Endothelial cell of umbilical vein (primary cell): ENCODE data around the gene MYH15. TPM values are rescaled to one million over a fixed set of nuclear protein-coding genes. Genes with fewer than 3 reads are reported as not detected.

Experiments used
- BruUV-seq: library from RNA; stranded (reverse); fragments of 400-500 nt; replicated peaks from 2 replicates; lab custom pipeline; 2021; lab: Mats Ljungman, UMichigan
- CTCF ChIA-PET: fragments of 300-600, 350-600 bp; sonication (Branson Sonifier 250); formaldehyde crosslinking; loops from one replicate; lab custom pipeline; 2021; ENCODE audit warnings: antibody characterized with exemption, inconsistent platforms; lab: Charles Lee
- POLR2A ChIA-PET: fragments of 300-600, 350-600 bp; sonication (Branson Sonifier 250); formaldehyde crosslinking; loops from one replicate; lab custom pipeline; 2021; ENCODE audit warnings: antibody characterized with exemption, inconsistent platforms; lab: Charles Lee
- DNase-seq: peaks from one replicate; pipeline ENCODE4 v3.0.0-alpha.2; 2011; ENCODE audit warnings: low read depth, low spot score
- FAIRE-seq: peaks from 2 replicates; lab custom pipeline; 2011; peaks lifted over from hg19 to GRCh38; lab: Jason Lieb, UNC
- H2AFZ ChIP-seq: 2 replicates; pipeline ENCODE4 v1.6.0; 2012; ENCODE audit warnings: low read depth, low read length, control low read depth, inconsistent platforms
- H3K27ac ChIP-seq: 2 replicates; pipeline ENCODE4 v1.5.1; 2011; ENCODE audit warnings: low read depth, mild to moderate bottlenecking, control low read depth, low read length, moderate library complexity; ENCODE audit not compliant: insufficient read depth
- H3K27me3 ChIP-seq, 2 experiments: 2 replicates each; pipeline versions ENCODE4 v1.6.0 to v1.6.1; 2011; ENCODE audit warnings: low read length in 2 of 2, mixed read lengths in 1 of 2; ENCODE audit not compliant: control insufficient read depth in 2 of 2, insufficient read depth in 2 of 2
- H3K36me3 ChIP-seq, 2 experiments: 2 replicates in 1 of 2; 3 replicates in 1 of 2; pipeline ENCODE4 v1.5.1; 2011; ENCODE audit warnings: low read length in 2 of 2, mild to moderate bottlenecking in 1 of 2, moderate library complexity in 1 of 2; ENCODE audit not compliant: control insufficient read depth in 2 of 2, insufficient read depth in 2 of 2; ENCODE audit errors: extremely low read depth in 1 of 2
- H3K4me1 ChIP-seq: 3 replicates; pipeline ENCODE4 v1.5.1; 2011; ENCODE audit warnings: mild to moderate bottlenecking, low read length; ENCODE audit not compliant: control insufficient read depth, insufficient read depth; ENCODE audit errors: extremely low read depth
- H3K4me2 ChIP-seq: 2 replicates; pipeline ENCODE4 v1.6.1; 2011; ENCODE audit warnings: low read length, control low read depth, mixed read lengths; ENCODE audit not compliant: insufficient read depth
- H3K4me3 ChIP-seq, 3 experiments: fragments of 200-600 bp in 1 of 3; sonication (generic), shearing (Covaris generic) in 1 of 3; replicated peaks in 1 of 3; 2 replicates each; pipeline ENCODE4 v1.5.1; 2011 to 2016; ENCODE audit warnings: control low read depth in 3 of 3, low read length in 3 of 3, mild to moderate bottlenecking in 2 of 3, inconsistent platforms in 1 of 3, low read depth in 1 of 3, moderate library complexity in 1 of 3; ENCODE audit not compliant: insufficient read depth in 1 of 3
- H3K79me2 ChIP-seq: 2 replicates; pipeline ENCODE4 v1.6.0; 2012; ENCODE audit warnings: low read length, inconsistent platforms; ENCODE audit not compliant: control insufficient read depth, insufficient read depth
- H3K9ac ChIP-seq: replicated peaks from 2 replicates; pipeline ENCODE3; 2011; ENCODE audit warnings: low read length, control low read depth; ENCODE audit not compliant: insufficient read depth; ENCODE audit errors: extremely low read depth
- H3K9me1 ChIP-seq: replicated peaks from 3 replicates; pipeline ENCODE4 v1.6.0; 2011; ENCODE audit warnings: mild to moderate bottlenecking, low read length; ENCODE audit not compliant: control insufficient read depth, insufficient read depth; ENCODE audit errors: extremely low read depth
- H3K9me3 ChIP-seq: replicated peaks from 2 replicates; pipeline ENCODE4 v1.5.1; 2012; ENCODE audit warnings: low read length, inconsistent platforms; ENCODE audit not compliant: control insufficient read depth, insufficient read depth
- H4K20me1 ChIP-seq: replicated peaks from 2 replicates; pipeline ENCODE3; 2011; ENCODE audit warnings: mild to moderate bottlenecking, low read length; ENCODE audit not compliant: control insufficient read depth, insufficient read depth; ENCODE audit errors: extremely low read depth
- CTCF ChIP-seq, 2 donors: IDR thresholded peaks; 1 replicate in 1 of 2; 2 replicates in 1 of 2; pipeline ENCODE4 v1.5.1; 2011; ENCODE audit warnings: low read length in 2 of 2, mild to moderate bottlenecking in 2 of 2, moderate library complexity in 2 of 2, control low read depth in 1 of 2, inconsistent platforms in 1 of 2, low read depth in 1 of 2; ENCODE audit not compliant: insufficient read depth in 1 of 2; ENCODE audit errors: extremely low read depth in 1 of 2
- EZH2 ChIP-seq: IDR thresholded peaks from 2 replicates; pipeline ENCODE4 v1.6.1; 2012; ENCODE audit warnings: borderline replicate concordance, low read depth, mild to moderate bottlenecking, moderate library complexity, low read length, inconsistent platforms; ENCODE audit not compliant: severe bottlenecking
- FOS ChIP-seq: IDR thresholded peaks from 2 replicates; pipeline ENCODE4 v1.6.1; 2011; ENCODE audit warnings: mild to moderate bottlenecking, low read length, moderate library complexity, borderline replicate concordance; ENCODE audit not compliant: insufficient read depth
- GATA2 ChIP-seq: IDR thresholded peaks from 2 replicates; pipeline ENCODE4 v1.7.0; 2011; ENCODE audit warnings: low read depth, mild to moderate bottlenecking, moderate library complexity, mixed read lengths, low read length; ENCODE audit not compliant: insufficient read length, insufficient read depth
- JUN ChIP-seq: IDR thresholded peaks from 2 replicates; pipeline ENCODE4 v1.6.1; 2011; ENCODE audit warnings: borderline replicate concordance, low read depth; ENCODE audit not compliant: insufficient read length, insufficient read depth
- MYC ChIP-seq: IDR thresholded peaks from one replicate; pipeline ENCODE4 v1.6.1; 2011; ENCODE audit warnings: mild to moderate bottlenecking, low read depth, low read length
- POLR2A ChIP-seq: IDR thresholded peaks from 2 replicates; pipeline ENCODE4 v1.6.1; 2012; ENCODE audit warnings: low read depth, mild to moderate bottlenecking, control low read depth, low read length
- POLR2AphosphoS5 ChIP-seq: IDR thresholded peaks from 2 replicates; pipeline ENCODE4 v1.6.1; 2012; ENCODE audit warnings: low read depth, mild to moderate bottlenecking, control low read depth, low read length, moderate library complexity; ENCODE audit not compliant: insufficient read depth
- dilution Hi-C: fragments of 300-500 bp; cut with MboI; formaldehyde crosslinking; loops from one replicate; pipeline ENCODE4 v1.15.0; 2019; ENCODE audit warnings: low sequenced_read_pairs; ENCODE audit not compliant: extremely low pct_ligation_motif_present
- intact Hi-C: fragments of 100-400 bp; cut with micrococcal nuclease; formaldehyde crosslinking; loops from one replicate; pipeline ENCODE4 v1.10.0; 2022
- polyA plus RNA-seq, 4 experiments: library from polyadenylated mRNA; depleted of rRNA in 3 of 4; stranded (reverse) in 3 of 4; unstranded in 1 of 4; fragments of >200 nt; gene quantifications; 2 replicates each; pipeline versions ENCODE4 v1.2.1 to v1.2.3, GENCODE V29; 2011 to 2012; ENCODE audit warnings: missing spikeins in 1 of 4
- total RNA-seq: library from RNA; stranded (reverse); gene quantifications from 2 replicates; pipeline ENCODE4 v1.2.3, GENCODE V29; 2021
- TF ChIP-seq, protein P1 (sequence below): IDR thresholded peaks from 2 replicates; pipeline ENCODE4 v1.6.1; 2011; ENCODE audit not compliant: insufficient read depth, insufficient read length

The MYH15 gene
- total and polyA plus RNA-seq, 2 donors (not counting 3 experiments of a cell fraction or from before 2014, with no cell fraction given): 0.27 TPM; not detected in 1

DNA sequence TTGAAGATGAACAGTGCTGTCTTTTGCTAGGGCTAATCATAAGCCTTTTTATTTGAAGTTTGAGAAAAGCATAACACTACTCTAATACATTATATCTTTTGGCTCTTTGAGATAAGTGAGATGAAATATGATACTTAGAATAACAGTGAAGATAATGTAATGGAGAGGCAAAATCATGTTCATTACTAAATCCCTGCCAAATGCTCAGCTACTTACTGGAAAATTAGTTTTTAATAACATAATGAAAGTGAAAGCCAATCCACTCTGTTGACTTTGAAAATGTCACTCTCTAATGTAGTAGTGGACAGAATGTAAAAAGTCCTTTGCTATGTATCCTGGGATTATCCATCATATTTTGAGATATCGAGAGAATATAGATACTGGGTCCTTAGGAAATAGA is 35.9 kb upstream of the MYH15 start:
- Histone ChIP-seq H3K9ac (no peak overlapping the region), H3K9me3 (no peaks in the 10 kb centered on the region), H3K36me3 (peaks cover 0 to 5% of the 10 kb centered on the region in 2 experiments), H3K4me1 (peaks cover 12% of the 10 kb centered on the region), H3K4me2 (peak overlapping the region; percentile 58), H3K4me3 (peak overlapping the region in 2 of 3 experiments; percentile 2 to 13), H4K20me1 (no peaks in the 10 kb centered on the region), H3K9me1 (no peaks in the 10 kb centered on the region), H3K79me2 (no peaks in the 10 kb centered on the region), H3K27me3 (no peaks in the 10 kb centered on the region), H3K27ac (no peak overlapping the region), H2AFZ (no peak overlapping the region)
- dilution Hi-C loops: no loop called here
- DNase-seq: peak; percentile 63
- ChIA-PET POLR2A (no interaction called here), CTCF (interaction anchor here (0.7 to 1.2 kb wide), 5 partner anchors 9 to 870 kb away, joined by 3 to 4 read pairs (median 3); no protein-coding TSS in a partner anchor)
- no TSS peak for BruUV-seq
- no peak for FAIRE-seq
- intact Hi-C loops: no loop called here
- no peak for TF ChIP-seq POLR2A
- TF ChIP-seq JUN: no peak
- TF ChIP-seq FOS: no peak
- TF ChIP-seq POLR2AphosphoS5: no peak
- no peak for TF ChIP-seq GATA2
- TF ChIP-seq EZH2: no peak
- TF ChIP-seq, protein P1, sequence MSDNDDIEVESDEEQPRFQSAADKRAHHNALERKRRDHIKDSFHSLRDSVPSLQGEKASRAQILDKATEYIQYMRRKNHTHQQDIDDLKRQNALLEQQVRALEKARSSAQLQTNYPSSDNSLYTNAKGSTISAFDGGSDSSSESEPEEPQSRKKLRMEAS: no peak
- TF ChIP-seq CTCF (IDR thresholded peaks at IDR 0.05; ENCODE audit: extremely low read depth in 1 of 2, insufficient read depth in 1 of 2, low read depth in 1 of 2, low read length in 2 of 2): no peak
- TF ChIP-seq MYC: no peak
